ENCODE measurements around the gene AQP2.
A peak's percentile ranks its signal among the peaks of the same experiment; 100 is the strongest.

Gene AQP2

GRCh38 chr12:49998453-49998852 lies 47.9 kb downstream of the AQP2 start:
- DNase-seq: no peak

GRCh38 chr12:50003595-50003994 lies 53.1 kb downstream of the AQP2 start:
- no peak for DNase-seq

GRCh38 chr12:50004696-50005095 lies 54.2 kb downstream of the AQP2 start:
- no peak for DNase-seq

- no peak for DNase-seq
These were observed 54.6 kb downstream of the AQP2 start for GRCh38 chr12:50005175-50005574.

- no peak for DNase-seq
These were observed 55.7 kb downstream of the AQP2 start for GRCh38 chr12:50006280-50006679.

GRCh38 chr12:50006754-50007442 lies 56.4 kb downstream of the AQP2 start:
- DNase-seq: peak; percentile 39
